GM12878 (cell line): ENCODE data around the gene REV1. TPM values are rescaled to one million over a fixed set of nuclear protein-coding genes. Genes with fewer than 3 reads are reported as not detected.

Source experiments
- ATAC-seq: fragments of 200-7000 bp; cut with Tn5 transposase; 3 replicates; pipeline ENCODE4 v1.9.1; 2020; ENCODE audit warnings: mild to moderate bottlenecking, moderate library complexity
- BruUV-seq: library from RNA; stranded (reverse); fragments of 400-500 nt; replicated peaks from 2 replicates; lab custom pipeline; 2021; lab: Mats Ljungman, UMichigan
- CTCF ChIA-PET: fragments of 300-600 bp; sonication (Branson Sonifier 250); formaldehyde crosslinking; extraction: SDS; loops from one replicate; lab custom pipeline; 2021; ENCODE audit warnings: inconsistent platforms; lab: Yijun Ruan, JAX
- POLR2A ChIA-PET: fragments of 350-600 bp; formaldehyde crosslinking; extraction: SDS; loops from one replicate; lab custom pipeline; 2021; ENCODE audit warnings: inconsistent platforms; lab: Charles Lee
- RAD21 ChIA-PET: fragments of 300-600 bp; sonication (Branson Sonifier 250); formaldehyde crosslinking; loops from one replicate; lab custom pipeline; 2023; ENCODE audit warnings: antibody characterized with exemption; ENCODE audit not compliant: unreplicated experiment; lab: Charles Lee
- SMC1A ChIA-PET: fragments of 300-600 bp; sonication (Branson Sonifier 250); formaldehyde crosslinking; loops from one replicate; lab custom pipeline; 2023; ENCODE audit not compliant: unreplicated experiment, uncharacterized antibody; lab: Charles Lee
- DNase-seq: peaks from one replicate; pipeline ENCODE4 v3.0.0-alpha.2; 2011; ENCODE audit warnings: low read depth, low spot score
- FAIRE-seq: peaks from 3 replicates; lab custom pipeline; 2011; peaks lifted over from hg19 to GRCh38; lab: Jason Lieb, UNC
- H2AFZ ChIP-seq: 2 replicates; pipeline ENCODE4 v1.6.0; 2011; ENCODE audit warnings: low read depth, low read length, control low read depth; ENCODE audit not compliant: control insufficient read depth
- H3K27ac ChIP-seq: 2 replicates; pipeline ENCODE4 v1.5.1; 2011; ENCODE audit warnings: control low read depth; ENCODE audit not compliant: control insufficient read depth, insufficient read depth
- H3K27me3 ChIP-seq, 2 experiments: replicated peaks in 1 of 2; 2 replicates each; pipeline versions ENCODE4 v1.6.0 to v1.6.1; 2011; ENCODE audit warnings: low read length in 1 of 2; ENCODE audit not compliant: control insufficient read depth in 2 of 2, insufficient read depth in 2 of 2
- H3K36me3 ChIP-seq, 2 experiments: 2 replicates each; pipeline ENCODE4 v1.5.1; 2011; ENCODE audit warnings: low read length in 1 of 2; ENCODE audit not compliant: control insufficient read depth in 2 of 2, insufficient read depth in 2 of 2
- H3K4me1 ChIP-seq: 2 replicates; pipeline ENCODE4 v1.6.1; 2011; ENCODE audit warnings: mild to moderate bottlenecking, low read length, moderate library complexity, mixed read lengths; ENCODE audit not compliant: control insufficient read depth, insufficient read depth
- H3K4me2 ChIP-seq: 2 replicates; pipeline ENCODE4 v1.6.0; 2011; ENCODE audit warnings: control low read depth; ENCODE audit not compliant: control insufficient read depth, insufficient read depth
- H3K4me3 ChIP-seq: fragments of 200-600 bp; sonication (generic); 2 replicates; pipeline ENCODE4 v1.5.1; 2016
- H3K79me2 ChIP-seq: 2 replicates; pipeline ENCODE4 v1.6.0; 2011; ENCODE audit warnings: low read length; ENCODE audit not compliant: control insufficient read depth, insufficient read depth
- H3K9ac ChIP-seq: 2 replicates; pipeline ENCODE4 v1.8.0; 2011; ENCODE audit warnings: low read length, control low read depth, mixed read lengths; ENCODE audit not compliant: control insufficient read depth, insufficient read depth
- H3K9me3 ChIP-seq: replicated peaks from 3 replicates; pipeline ENCODE4 v1.5.1; 2011; ENCODE audit warnings: mild to moderate bottlenecking, low read length; ENCODE audit not compliant: control insufficient read depth, insufficient read depth
- H4K20me1 ChIP-seq: 2 replicates; pipeline ENCODE4 v1.6.0; 2011; ENCODE audit not compliant: control insufficient read depth, insufficient read depth
- BCLAF1 ChIP-seq: fragments of 450-650 bp; IDR thresholded peaks from 2 replicates; pipeline ENCODE4 v1.6.1; 2017; ENCODE audit warnings: antibody characterized with exemption, mild to moderate bottlenecking, moderate library complexity
- CREB1 ChIP-seq: IDR thresholded peaks from 2 replicates; pipeline ENCODE4 v1.6.1; 2012; ENCODE audit warnings: low read depth, mild to moderate bottlenecking, inconsistent platforms
- EZH2 ChIP-seq: IDR thresholded peaks from 2 replicates; pipeline ENCODE4 v1.6.1; 2012; ENCODE audit warnings: low read depth, mild to moderate bottlenecking, control low read depth, inconsistent platforms, low read length, borderline replicate concordance; ENCODE audit not compliant: control insufficient read depth
- HDGF ChIP-seq: fragments of 450-650 bp; IDR thresholded peaks from 2 replicates; pipeline ENCODE4 v1.6.1; 2016; ENCODE audit warnings: antibody characterized with exemption
- NFYA ChIP-seq: IDR thresholded peaks from 2 replicates; pipeline ENCODE4 v1.6.1; 2011; ENCODE audit warnings: low read depth, mild to moderate bottlenecking, low read length, improper control_type of control experiment, borderline replicate concordance
- NFYB ChIP-seq: IDR thresholded peaks from 2 replicates; pipeline ENCODE4 v1.6.1; 2011; ENCODE audit warnings: low read depth, mild to moderate bottlenecking, low read length, improper control_type of control experiment, moderate library complexity; ENCODE audit not compliant: insufficient read depth
- PKNOX1 ChIP-seq: fragments of 450-650 bp; IDR thresholded peaks from 2 replicates; pipeline ENCODE4 v1.6.1; 2016; ENCODE audit warnings: mild to moderate bottlenecking
- POU2F2 ChIP-seq: IDR thresholded peaks from 3 replicates; pipeline ENCODE4 v1.6.1; 2011; ENCODE audit warnings: low read depth, mild to moderate bottlenecking, low read length, borderline replicate concordance
- ZBTB33 ChIP-seq: fragments of 450-650 bp; IDR thresholded peaks from 2 replicates; pipeline ENCODE4 v1.6.1; 2017; ENCODE audit warnings: mild to moderate bottlenecking
- WGBS: methylation state at CpG from one replicate; pipeline ENCODE4 v1.1.6; 2016; ENCODE audit warnings: low lambda C conversion rate; ENCODE audit not compliant: insufficient replicate concordance, insufficient coverage; ENCODE audit errors: missing lambda C conversion rate; 5-methylcytosine and 5-hydroxymethylcytosine counted together
- in situ Hi-C: fragments of 300-500 bp; cut with MboI; formaldehyde crosslinking; loops from 9 replicates; pipeline ENCODE4 v1.14.3; 2018; ENCODE audit warnings: mixed read lengths
- intact Hi-C: fragments of 100-400 bp; cut with micrococcal nuclease; formaldehyde crosslinking; loops from one replicate; pipeline ENCODE4 v1.14.2; 2022; ENCODE audit not compliant: unreplicated experiment
- polyA plus RNA-seq, 11 experiments: library from polyadenylated mRNA; depleted of rRNA in 4 of 11; unstranded in 6 of 11; stranded (reverse) in 5 of 11; fragments of >200 nt; fragmentation: Nextera tagmentation in 4 of 11; fragmentation: Illumina TruSeq in 1 of 11; extraction: Ambion mirVana in 4 of 11; extraction: Trizol in 1 of 11; gene quantifications; 1 replicate in 1 of 11; 2 replicates in 10 of 11; pipeline versions ENCODE4 v1.2.1 to v1.2.3, GENCODE V29; 2011 to 2016; ENCODE audit warnings: inconsistent platforms in 2 of 11, missing spikeins in 2 of 11, low read depth in 1 of 11
- total RNA-seq, 4 experiments: library from RNA; depleted of rRNA in 3 of 4; stranded (reverse); fragments of >200 nt in 3 of 4; fragmentation: Illumina TruSeq in 1 of 4; extraction: Trizol in 1 of 4; gene quantifications; 2 replicates each; pipeline versions ENCODE4 v1.2.1 to v1.2.3, GENCODE V29; 2013 to 2021

Gene REV1
- total and polyA plus RNA-seq, 10 of the 15 experiments (the other 5 are each of a cell fraction or from before 2014, with no cell fraction given), result 11.3 to 46.8 (median 29.0) TPM

GRCh38 chr2:99524056-99524455 is 34.2 kb upstream of the REV1 start:
- DNase-seq, result no peak
- Histone ChIP-seq H3K9ac (no peak overlapping the region), H3K27me3 (peaks cover 1 to 4% of the 10 kb centered on the region in 2 experiments; a peak in 1 of 4 replicates), H3K4me3 (no peak overlapping the region), H3K36me3 (no peaks in the 10 kb centered on the region), H3K4me1 (no peaks in the 10 kb centered on the region), H4K20me1 (no peaks in the 10 kb centered on the region), H3K79me2 (no peaks in the 10 kb centered on the region), H2AFZ (no peak overlapping the region), H3K4me2 (no peak overlapping the region), H3K9me3 (no peaks in the 10 kb centered on the region), H3K27ac (no peak overlapping the region)
- SMC1A ChIA-PET, result no interaction called here
- no TSS peak for BruUV-seq
- no peak for FAIRE-seq
- POLR2A ChIA-PET, result no interaction called here
- in situ Hi-C loops, result no loop called here
- TF ChIP-seq EZH2 (no peak), PKNOX1 (no peak), CREB1 (no peak), HDGF (no peak), NFYA (no peak), NFYB (no peak), POU2F2 (no peak), ZBTB33 (no peak), BCLAF1 (no peak)
- RAD21 ChIA-PET, result no interaction called here
- ATAC-seq, result no peak
- intact Hi-C loops, result no loop called here
- 83% methylated on average over 2 of the region's 2 CpGs for WGBS
- CTCF ChIA-PET, result no interaction called here
